Cardiac muscle cell (in vitro differentiated cells and primary cell): ENCODE data around the gene GPS1. TPM values are rescaled to one million over a fixed set of nuclear protein-coding genes. Genes with fewer than 3 reads are reported as not detected.

Experiments
- DNase-seq, 2 donors: peaks; one replicate each; pipeline versions ENCODE4 v3.0.0 to v3.0.0-alpha.2; 2010 to 2017; ENCODE audit warnings: low read depth in 1 of 2, low spot score in 1 of 2
- H3K27ac ChIP-seq: fragments of 200-600 bp; sonication (generic); 2 replicates; pipeline ENCODE4 v1.5.1; 2016
- H3K27me3 ChIP-seq: fragments of 200-600 bp; sonication (generic); 2 replicates; pipeline ENCODE4 v1.6.0; 2016; ENCODE audit warnings: control low read depth
- H3K36me3 ChIP-seq: fragments of 200-600 bp; sonication (generic); 2 replicates; pipeline ENCODE4 v1.5.1; 2016; ENCODE audit warnings: control low read depth
- H3K4me1 ChIP-seq: fragments of 200-600 bp; sonication (generic); 2 replicates; pipeline ENCODE4 v1.8.1; 2017; ENCODE audit warnings: low read depth, mild to moderate bottlenecking, mixed run types
- H3K4me3 ChIP-seq: fragments of 200-600 bp; sonication (generic); 2 replicates; pipeline ENCODE4 v1.5.1; 2016; ENCODE audit warnings: mild to moderate bottlenecking
- H3K9me3 ChIP-seq: fragments of 200-600 bp; sonication (generic); 2 replicates; pipeline ENCODE4 v1.5.1; 2017; ENCODE audit warnings: low read depth, mild to moderate bottlenecking, control low read depth
- CTCF ChIP-seq: IDR thresholded peaks from 2 replicates; pipeline ENCODE4 v1.5.1; 2012; ENCODE audit warnings: low read depth, mild to moderate bottlenecking, low read length
- polyA plus RNA-seq: library from polyadenylated mRNA; unstranded; fragments of >200 nt; fragmentation: Nextera tagmentation; extraction: Ambion mirVana; gene quantifications from 2 replicates; pipeline ENCODE4 v1.2.1, GENCODE V29; 2016
- total RNA-seq: library from RNA; depleted of rRNA; stranded (reverse); fragments of >200 nt; gene quantifications from 2 replicates; pipeline ENCODE4 v1.2.3, GENCODE V29; 2016

GPS1 gene
- total and polyA plus RNA-seq, 2 experiments from 2014 or later = 231 to 257 TPM

GRCh38 chr17:82050152-82050760 lies 1.4 kb upstream of the GPS1 start:
- Histone ChIP-seq H3K9me3 (no peaks in the 10 kb centered on the region), H3K4me3 (peak overlapping the region; percentile 90), H3K27ac (no peak overlapping the region), H3K27me3 (no peaks in the 10 kb centered on the region), H3K36me3 (peaks cover 8% of the 10 kb centered on the region), H3K4me1 (peaks cover 4% of the 10 kb centered on the region)
- no peak for DNase-seq
- no peak for TF ChIP-seq CTCF

- H3K4me1 ChIP-seq = peaks cover 4% of the 10 kb centered on the region
- peaks cover 13% of the 10 kb centered on the region for H3K36me3 ChIP-seq
- H3K4me3 ChIP-seq = peak overlapping the region; percentile 90
- peak overlapping the region; percentile 38 for H3K27ac ChIP-seq
- no peak for TF ChIP-seq CTCF
- DNase-seq = peak in 1 of 2 donors; percentile 34
- H3K9me3 ChIP-seq = no peaks in the 10 kb centered on the region
- H3K27me3 ChIP-seq = no peaks in the 10 kb centered on the region
Measured at GRCh38 chr17:82050761-82051641, 697 bp upstream of the GPS1 start.

GRCh38 chr17:82052638-82053059 lies 951 bp downstream of the GPS1 start:
- Histone ChIP-seq H3K4me3 (peak overlapping the region; percentile 90), H3K27me3 (no peaks in the 10 kb centered on the region), H3K9me3 (no peaks in the 10 kb centered on the region), H3K36me3 (peaks cover 15% of the 10 kb centered on the region), H3K27ac (no peak overlapping the region), H3K4me1 (peaks cover 4% of the 10 kb centered on the region)
- DNase-seq = no peak
- no peak for TF ChIP-seq CTCF

GRCh38 chr17:82053130-82053529 lies 1.4 kb downstream of the GPS1 start:
- H3K4me1 ChIP-seq = peaks cover 4% of the 10 kb centered on the region
- no peak overlapping the region for H3K4me3 ChIP-seq
- H3K27ac ChIP-seq = no peak overlapping the region
- H3K27me3 ChIP-seq = no peaks in the 10 kb centered on the region
- TF ChIP-seq CTCF = no peak
- no peaks in the 10 kb centered on the region for H3K9me3 ChIP-seq
- H3K36me3 ChIP-seq = peaks cover 15% of the 10 kb centered on the region
- no peak for DNase-seq

- no peak overlapping the region for H3K4me3 ChIP-seq
- no peak overlapping the region for H3K27ac ChIP-seq
- no peak for TF ChIP-seq CTCF
- H3K4me1 ChIP-seq = peaks cover 4% of the 10 kb centered on the region
- DNase-seq = no peak
- H3K27me3 ChIP-seq = no peaks in the 10 kb centered on the region
- peaks cover 17% of the 10 kb centered on the region for H3K36me3 ChIP-seq
- H3K9me3 ChIP-seq = no peaks in the 10 kb centered on the region
Measured at GRCh38 chr17:82053556-82054263, 2.0 kb downstream of the GPS1 start.
